ENCODE data around the gene CNNM3. TPM values are rescaled to one million over a fixed set of nuclear protein-coding genes. Genes with fewer than 3 reads are reported as not detected.
"Not testable (repeated sequence)": the region's sequence is repeated elsewhere in the genome, so short reads cannot be mapped to it uniquely, and the experiment has no call there.

The CNNM3 gene
- total and polyA plus RNA-seq, 5 experiments from 2014 or later, result 2.8 to 41.1 (median 12.0) TPM

- H3K4me3 Mint-ChIP-seq, result no peak overlapping the region
- H3K4me1 Mint-ChIP-seq, result peaks cover 0 to 4% (median 3%) of the 10 kb centered on the region in 4 donors
- POLR2A ChIA-PET, result interaction anchor here (0.5 to 1.9 kb wide), 5 partner anchors 10 to 264 kb away, joined by 3 to 5 read pairs (median 3); partner anchors contain the start of gene CNNM3
- H3K9me3 Mint-ChIP-seq, result no peaks in the 10 kb centered on the region
- peak; percentile 35 to 82 (median 64) for DNase-seq
- peak; percentile 99 for ATAC-seq
- H3K27me3 Mint-ChIP-seq, result no peaks in the 10 kb centered on the region
- no peak overlapping the region for H3K27ac Mint-ChIP-seq
- peaks cover 0 to 20% (median 2%) of the 10 kb centered on the region in 3 donors for H3K36me3 Mint-ChIP-seq
Measured at GRCh38 chr2:96801005-96801785, 14.9 kb upstream of the CNNM3 start.

DNA sequence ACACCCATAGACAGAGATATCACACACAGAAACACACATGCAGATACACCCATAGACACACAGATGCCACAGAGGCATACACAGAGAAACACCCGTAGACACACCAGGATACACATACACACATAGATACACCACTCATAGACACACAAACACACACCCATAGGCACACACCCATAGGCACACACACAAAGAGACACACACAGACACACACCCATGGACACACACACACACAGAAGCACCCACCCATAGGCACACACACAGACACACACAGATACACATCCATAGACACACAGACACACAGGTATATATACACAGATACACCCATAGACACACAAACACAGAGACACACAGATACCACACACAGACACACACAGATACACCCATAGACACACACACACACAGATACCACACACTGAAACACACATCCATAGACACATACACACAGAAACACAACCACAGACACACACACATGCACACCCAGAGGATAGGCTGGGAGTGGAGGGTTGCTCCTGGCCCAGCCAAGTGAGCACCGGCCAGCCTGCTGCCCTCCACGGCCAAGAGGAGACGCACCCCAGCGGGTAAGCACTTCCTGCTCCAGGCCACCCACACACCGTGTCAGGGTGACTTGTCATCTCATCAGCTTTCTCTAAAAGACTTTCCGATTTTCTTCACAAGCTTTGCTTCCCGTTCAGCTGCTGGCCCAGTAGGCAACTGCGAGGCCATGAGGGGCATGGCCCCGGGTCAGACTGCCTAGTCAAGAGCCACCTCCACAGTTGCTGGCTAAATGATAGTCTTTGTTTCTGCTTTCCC lies 14.1 kb upstream of the CNNM3 start:
- DNase-seq, result no peak
- Mint-ChIP-seq H3K4me3 (no peak overlapping the region), H3K9me3 (no peaks in the 10 kb centered on the region), H3K36me3 (peaks cover 0 to 16% (median 2%) of the 10 kb centered on the region in 3 donors), H3K4me1 (peaks cover 3 to 12% (median 10%) of the 10 kb centered on the region in 4 donors), H3K27ac (no peak overlapping the region), H3K27me3 (no peaks in the 10 kb centered on the region)
- POLR2A ChIA-PET, result interaction anchor here (0.5 kb wide), 1 partner anchor 61 kb away, joined by 4 read pairs; no protein-coding TSS in a partner anchor
- ATAC-seq, result no peak

GRCh38 chr2:96802721-96803120 lies 13.3 kb upstream of the CNNM3 start:
- Mint-ChIP-seq H3K4me3 (no peak overlapping the region), H3K9me3 (no peaks in the 10 kb centered on the region), H3K36me3 (peaks cover 0 to 14% (median 2%) of the 10 kb centered on the region in 3 donors), H3K4me1 (peaks cover 3 to 18% (median 13%) of the 10 kb centered on the region in 4 donors), H3K27ac (peak overlapping the region in 1 of 10 donors; percentile 6), H3K27me3 (no peaks in the 10 kb centered on the region)
- no peak for DNase-seq
- POLR2A ChIA-PET, result interaction anchor here (0.5 kb wide), 1 partner anchor 62 kb away, joined by 4 read pairs; no protein-coding TSS in a partner anchor
- no peak for ATAC-seq

DNA sequence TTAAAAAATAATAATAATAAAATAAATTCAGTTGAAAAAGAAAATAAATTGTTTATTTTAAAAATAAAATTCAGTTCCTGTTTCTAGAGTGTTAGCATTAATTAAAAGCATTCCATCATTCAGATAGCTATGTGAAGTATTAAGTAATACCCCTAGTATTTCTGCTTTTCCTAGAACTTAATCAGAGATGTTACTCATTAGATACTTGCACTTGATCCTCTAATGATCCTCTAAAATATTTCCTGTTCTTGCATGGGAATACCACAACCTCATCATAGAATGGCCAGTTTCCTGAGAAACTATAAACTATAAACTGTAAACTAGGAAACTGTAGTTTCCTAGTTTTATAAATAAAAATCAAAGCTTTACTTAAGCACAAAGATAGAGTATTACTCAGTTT lies 11.1 kb upstream of the CNNM3 start:
- Mint-ChIP-seq H3K4me1 (peaks cover 3 to 26% (median 15%) of the 10 kb centered on the region in 4 donors), H3K27ac (peak overlapping the region in 2 of 10 donors; percentile 37 to 40), H3K27me3 (no peaks in the 10 kb centered on the region), H3K9me3 (no peaks in the 10 kb centered on the region), H3K4me3 (no peak overlapping the region), H3K36me3 (peaks cover 0 to 6% (median 2%) of the 10 kb centered on the region in 3 donors)
- DNase-seq (no peak), ATAC-seq (no peak)
- POLR2A ChIA-PET, result no interaction called here

- not testable (repeated sequence) for H3K27me3 Mint-ChIP-seq, ATAC-seq, H3K9me3 Mint-ChIP-seq, H3K36me3 Mint-ChIP-seq
- peak in 1 of 10 donors; percentile 15 for DNase-seq
- POLR2A ChIA-PET, result interaction anchor here (0.7 to 1.6 kb wide), 7 partner anchors 9 to 313 kb away, joined by 3 to 11 read pairs (median 4); partner anchors contain the start of genes CNNM3 and CNNM4
- Mint-ChIP-seq H3K27ac (peak overlapping the region in 8 of 10 donors; percentile 84 to 98 (median 94)), H3K4me3 (peak overlapping the region in 2 of 10 donors; percentile 66 to 74), H3K4me1 (peaks cover 3 to 26% (median 15%) of the 10 kb centered on the region in 4 donors)
Measured at GRCh38 chr2:96805946-96806345, 10.1 kb upstream of the CNNM3 start.

GRCh38 chr2:96806468-96807126 lies 9.5 kb upstream of the CNNM3 start:
- Mint-ChIP-seq H3K36me3 (peaks cover 0 to 8% (median 2%) of the 10 kb centered on the region in 3 donors), H3K9me3 (no peaks in the 10 kb centered on the region), H3K27me3 (no peaks in the 10 kb centered on the region), H3K4me1 (peaks cover 3 to 26% (median 15%) of the 10 kb centered on the region in 4 donors), H3K4me3 (peak overlapping the region; percentile 52 to 86 (median 75)), H3K27ac (peak overlapping the region; percentile 84 to 98 (median 94))
- POLR2A ChIA-PET, result interaction anchor here (0.6 to 1.6 kb wide), 8 partner anchors 9 to 314 kb away, joined by 3 to 11 read pairs (median 4); partner anchors contain the start of genes CNNM3 and CNNM4
- ATAC-seq (peak; percentile 87 to 93), DNase-seq (peak in 8 of 10 donors; percentile 17 to 62 (median 52))

DNA sequence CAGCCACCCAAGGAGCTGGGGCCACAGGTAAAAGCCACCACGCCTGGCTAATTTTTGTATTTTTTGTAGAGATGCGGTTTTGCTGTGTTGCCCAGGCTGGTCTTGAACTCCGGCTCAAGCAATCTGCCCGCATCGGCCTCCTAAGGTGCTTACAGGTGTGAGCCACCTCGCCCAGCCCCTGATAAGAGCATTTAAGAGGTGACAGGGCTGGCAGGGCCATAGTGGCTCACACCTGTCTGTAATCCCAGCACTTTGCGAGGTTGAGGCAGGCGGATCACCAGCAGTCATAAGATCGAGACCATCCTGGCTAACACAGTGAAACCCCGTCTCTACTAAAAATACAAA lies 9.0 kb upstream of the CNNM3 start:
- POLR2A ChIA-PET, result interaction anchor here (0.6 to 1.6 kb wide), 6 partner anchors 8 to 156 kb away, joined by 3 to 11 read pairs (median 3); partner anchors contain the start of genes CNNM3 and CNNM4
- peaks cover 3 to 26% (median 15%) of the 10 kb centered on the region in 4 donors for H3K4me1 Mint-ChIP-seq
- peak overlapping the region in 9 of 10 donors; percentile 52 to 86 (median 76) for H3K4me3 Mint-ChIP-seq
- peak in 1 of 10 donors; percentile 38 for DNase-seq
- no peaks in the 10 kb centered on the region for H3K9me3 Mint-ChIP-seq
- H3K36me3 Mint-ChIP-seq, result peaks cover 0 to 8% (median 2%) of the 10 kb centered on the region in 3 donors
- H3K27me3 Mint-ChIP-seq, result no peaks in the 10 kb centered on the region
- peak overlapping the region; percentile 84 to 98 (median 94) for H3K27ac Mint-ChIP-seq
- no peak for ATAC-seq

GRCh38 chr2:96808176-96808837 lies 7.8 kb upstream of the CNNM3 start:
- Mint-ChIP-seq H3K4me3 (peak overlapping the region in 2 of 10 donors; percentile 38 to 44), H3K36me3 (peaks cover 0 to 8% (median 0%) of the 10 kb centered on the region in 3 donors), H3K9me3 (no peaks in the 10 kb centered on the region), H3K4me1 (peaks cover 9 to 33% (median 21%) of the 10 kb centered on the region in 4 donors), H3K27me3 (no peaks in the 10 kb centered on the region), H3K27ac (peak overlapping the region in 9 of 10 donors; percentile 31 to 91 (median 71))
- ATAC-seq, result no peak
- peak in 1 of 10 donors; percentile 15 for DNase-seq
- POLR2A ChIA-PET, result interaction anchor here (0.8 kb wide), 1 partner anchor 13 kb away, joined by 5 read pairs; no protein-coding TSS in a partner anchor

DNA sequence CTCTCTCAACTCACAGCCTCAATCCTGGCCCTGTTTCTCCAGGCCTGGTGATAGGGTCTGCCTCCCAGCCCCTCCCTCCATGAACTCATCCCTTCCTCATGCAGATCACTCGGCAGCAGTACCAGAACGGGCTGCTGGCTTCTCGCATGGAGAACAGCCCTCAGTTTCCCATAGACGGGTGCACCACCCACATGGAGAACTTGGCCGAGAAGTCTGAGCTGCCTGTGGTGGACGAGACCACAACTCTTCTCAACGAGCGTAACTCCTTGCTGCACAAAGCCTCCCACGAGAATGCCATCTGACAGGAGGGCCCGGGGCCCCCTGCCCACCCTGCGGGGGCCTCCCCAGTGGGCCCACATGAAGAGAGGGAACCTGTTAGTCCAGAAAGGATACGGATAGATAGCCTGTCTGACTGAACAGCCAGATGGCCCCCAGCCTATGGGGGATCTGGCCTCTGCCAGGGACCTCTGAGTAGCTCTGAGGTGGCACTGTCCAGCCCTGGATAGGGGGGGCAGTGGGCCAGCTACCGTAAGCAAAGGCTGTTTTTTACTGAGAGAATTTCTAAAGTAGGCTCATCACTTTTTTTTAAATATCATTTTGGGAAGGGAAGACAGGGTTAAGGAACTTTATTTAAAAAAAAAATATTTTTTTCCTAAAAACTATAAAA lies 6.7 kb upstream of the CNNM3 start:
- H3K27me3 Mint-ChIP-seq, result no peaks in the 10 kb centered on the region
- DNase-seq (peak in 1 of 10 donors; percentile 52), ATAC-seq (no peak)
- H3K36me3 Mint-ChIP-seq, result peaks cover 0 to 8% (median 0%) of the 10 kb centered on the region in 3 donors
- peak overlapping the region in 6 of 10 donors; percentile 21 to 85 (median 40) for H3K27ac Mint-ChIP-seq
- POLR2A ChIA-PET, result no interaction called here
- no peaks in the 10 kb centered on the region for H3K9me3 Mint-ChIP-seq
- H3K4me3 Mint-ChIP-seq, result no peak overlapping the region
- H3K4me1 Mint-ChIP-seq, result peaks cover 9 to 33% (median 21%) of the 10 kb centered on the region in 4 donors

- H3K4me1 Mint-ChIP-seq, result peaks cover 10 to 35% (median 24%) of the 10 kb centered on the region in 4 donors
- peak overlapping the region in 8 of 10 donors; percentile 3 to 79 (median 26) for H3K27ac Mint-ChIP-seq
- no peaks in the 10 kb centered on the region for H3K27me3 Mint-ChIP-seq
- no peak overlapping the region for H3K4me3 Mint-ChIP-seq
- DNase-seq (peak in 1 of 10 donors; percentile 32), ATAC-seq (no peak)
- H3K9me3 Mint-ChIP-seq, result no peaks in the 10 kb centered on the region
- H3K36me3 Mint-ChIP-seq, result peaks cover 0 to 8% (median 0%) of the 10 kb centered on the region in 3 donors
- POLR2A ChIA-PET, result no interaction called here
Measured at GRCh38 chr2:96809951-96810782, 5.9 kb upstream of the CNNM3 start.

All from naive thymus-derived CD8-positive, alpha-beta T cell (primary cell).